ENCODE results near the gene PIH1D1. TPM values are rescaled to one million over a fixed set of nuclear protein-coding genes. Genes with fewer than 3 reads are reported as not detected.

The PIH1D1 gene
- total and polyA plus RNA-seq, 2 of the 8 experiments (the other 6 are each of a cell fraction or from before 2014, with no cell fraction given), result 146 to 195 TPM

DNA sequence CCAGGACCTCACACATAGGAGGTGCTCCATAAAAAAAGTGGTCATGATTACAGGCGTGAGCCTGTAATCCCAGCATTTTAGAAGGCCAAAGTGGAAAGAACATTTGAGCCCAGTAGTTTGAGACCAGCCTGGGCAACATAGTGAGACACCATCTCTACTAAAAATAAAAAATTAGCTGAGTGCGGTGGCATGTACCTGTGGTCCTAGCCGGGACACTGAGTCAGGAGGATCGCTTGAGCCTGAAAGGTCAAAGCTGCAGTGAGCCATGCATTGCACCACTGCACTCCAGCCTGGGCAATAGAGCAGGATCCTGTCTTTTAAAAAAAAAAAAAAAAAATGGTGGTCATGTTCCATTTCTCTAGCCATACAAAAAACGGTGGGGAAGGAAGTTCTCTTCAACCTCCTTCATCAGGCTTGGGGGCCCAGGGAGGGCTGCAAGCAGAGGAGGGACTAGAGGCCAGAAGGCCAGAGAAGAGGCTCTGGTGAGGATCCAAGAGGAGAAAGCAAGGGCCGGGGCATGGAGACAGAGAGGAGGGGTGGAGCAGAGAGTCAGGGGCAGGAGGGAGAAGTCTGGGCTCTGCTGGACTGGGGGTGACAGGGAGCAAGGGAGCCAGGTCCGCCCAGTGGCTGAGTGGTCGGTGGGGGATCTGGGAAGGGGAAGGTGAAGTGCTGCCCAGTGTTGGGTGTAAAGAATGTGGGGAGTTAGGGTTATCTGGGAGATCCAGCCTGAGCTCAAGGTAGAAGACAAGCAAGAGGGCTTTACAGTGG, 54.7 kb downstream of the PIH1D1 start:
- Histone ChIP-seq H2AFZ (ENCODE audit: low read length) (no peak overlapping the region), H2BK20ac (ENCODE audit: low read length) (peak overlapping the region; percentile 34; the same call in 1 of the 2 replicates), H4K91ac (replicated peaks; ENCODE audit: insufficient read length, low read length) (no peak overlapping the region), H3K4ac (replicated peaks; ENCODE audit: insufficient read length, low read depth, low read length) (no peak overlapping the region), H3K4me1 (replicated peaks in 1 of 4; ENCODE audit: control insufficient read depth in 3 of 4, insufficient read depth in 4 of 4, low read length in 3 of 4) (peaks cover 0 to 16% (median 8%) of the 10 kb centered on the region in 4 experiments; a peak in 3 of 7 replicates), H3K14ac (ENCODE audit: insufficient read length) (no peak overlapping the region), H3K9me3 (ENCODE audit: insufficient read depth in 2 of 2, low read depth in 1 of 2, low read length in 1 of 2) (no peaks in the 10 kb centered on the region), H3K23ac (ENCODE audit: insufficient read length) (no peak overlapping the region), H3K23me2 (ENCODE audit: low read depth, low read length) (no peaks in the 10 kb centered on the region), H4K20me1 (replicated peaks in 1 of 2; ENCODE audit: control insufficient read depth in 1 of 2, insufficient read depth in 2 of 2, low read length in 2 of 2) (no peaks in the 10 kb centered on the region), H3K79me2 (ENCODE audit: control insufficient read depth in 1 of 2, insufficient read depth in 2 of 2, low read length in 2 of 2) (no peaks in the 10 kb centered on the region), H2BK5ac (ENCODE audit: low read depth, low read length) (no peak overlapping the region), H3K9ac (replicated peaks in 1 of 4; ENCODE audit: extremely low read depth in 1 of 4, low read depth in 3 of 4, low read length in 3 of 4) (no peak overlapping the region), H2BK12ac (ENCODE audit: low read depth, low read length) (no peak overlapping the region), H3K4me3 (ENCODE audit: extremely low read depth in 1 of 4, insufficient read depth in 2 of 4, low read depth in 3 of 4, low read length in 4 of 4) (no peak overlapping the region), H3K18ac (ENCODE audit: extremely low read depth, low read length) (no peak overlapping the region), H3K56ac (replicated peaks; ENCODE audit: insufficient read length, low read depth, low read length) (no peak overlapping the region), H3K27ac (ENCODE audit: low read depth, low read length) (no peak overlapping the region), H3K4me2 (ENCODE audit: insufficient read depth in 1 of 2, low read depth in 2 of 2, low read length in 2 of 2) (no peak overlapping the region), H2BK120ac (replicated peaks; ENCODE audit: low read depth, low read length) (no peak overlapping the region), H3K79me1 (ENCODE audit: low read depth, low read length) (no peaks in the 10 kb centered on the region), H2BK15ac (ENCODE audit: low read length) (no peak overlapping the region), H4K5ac (ENCODE audit: insufficient read length, low read depth, low read length) (no peak overlapping the region), H3K27me3 (replicated peaks in 1 of 4; ENCODE audit: control insufficient read depth in 3 of 4, extremely low read depth in 1 of 4, insufficient read depth in 3 of 4, low read length in 3 of 4) (no peaks in the 10 kb centered on the region), H4K8ac (ENCODE audit: extremely low read depth, insufficient read depth, low read length) (no peak overlapping the region), H3K36me3 (ENCODE audit: control insufficient read depth in 2 of 4, insufficient read depth in 4 of 4, low read length in 3 of 4) (no peaks in the 10 kb centered on the region), H2AK5ac (ENCODE audit: low read depth, low read length) (no peak overlapping the region)
- POLR2A ChIA-PET (ENCODE audit: partially characterized antibody), result interaction anchor here (1.2 to 2.0 kb wide), 4 partner anchors 20 to 95 kb away, joined by 4 to 6 read pairs (median 4); partner anchors contain the start of gene PIH1D1
- WGBS, 2 experiments (ENCODE audit: extremely low coverage in 1 of 2, insufficient coverage in 1 of 2, insufficient read length in 1 of 2, insufficient replicate concordance in 2 of 2, low coverage in 1 of 2, low lambda C conversion rate in 2 of 2, missing lambda C conversion rate in 1 of 2), result 82% methylated on average over 8 of the region's 8 CpGs; no CpG with 5 or more reads in 1 of the 2 experiments
- FAIRE-seq (no peak), DNase-seq (ENCODE audit: low read depth in 1 of 2, low spot score in 2 of 2) (no peak)
- CTCF ChIA-PET (ENCODE audit: partially characterized antibody), result interaction anchor here (0.9 to 10.4 kb wide), 5 partner anchors 18 to 43 kb away, joined by 3 to 291 read pairs (median 4); no protein-coding TSS in a partner anchor
- no peak for TF ChIP-seq ASH2L (IDR thresholded peaks at IDR 0.05; ENCODE audit: low read length)
- no peak for TF ChIP-seq CREB1 (IDR thresholded peaks at IDR 0.05)
- TF ChIP-seq CTBP2 (IDR thresholded peaks at IDR 0.05; ENCODE audit: borderline replicate concordance, insufficient read depth, insufficient read length, low read length), result no peak
- TF ChIP-seq SIN3A (conservative IDR thresholded peaks at IDR 0.05 in 1 of 2, IDR thresholded peaks at IDR 0.05 in 1 of 2; ENCODE audit: low read depth in 1 of 2, low read length in 2 of 2), result no peak
- no peak for TF ChIP-seq SP2 (IDR thresholded peaks at IDR 0.05; ENCODE audit: low read length)
- no peak for TF ChIP-seq JUN (IDR thresholded peaks at IDR 0.05; ENCODE audit: low read depth, low read length)

Measured in H1 (cell line).